Stimulated activated CD4-positive, alpha-beta T cell treated with anti-CD3 and anti-CD28 coated beads, Interleukin-15, amount 100 ng/mL, for 24 hours (primary cell): ENCODE data around the gene ARMC3.

Experiments
- DNase-seq: peaks from one replicate; pipeline ENCODE4 v3.0.0-alpha.2; 2020

ARMC3 gene

DNA sequence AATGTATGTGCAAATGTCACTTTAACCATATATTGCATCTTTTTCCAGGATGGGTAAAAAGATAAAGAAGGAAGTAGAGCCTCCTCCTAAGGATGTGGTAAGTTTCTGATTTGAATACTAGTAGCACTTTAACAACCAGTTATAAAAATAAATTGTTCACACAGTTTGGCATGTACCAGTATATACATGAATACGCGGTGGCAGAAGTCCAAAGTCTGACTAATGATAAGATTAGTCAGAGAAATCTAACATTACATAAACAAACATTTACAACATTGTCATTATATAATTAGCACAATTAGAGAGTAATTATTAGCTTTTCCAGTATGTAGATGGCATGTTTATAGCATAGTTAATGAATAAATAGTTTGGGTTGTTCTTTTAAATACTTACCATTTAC, 4.1 kb downstream of the ARMC3 start:
- DNase-seq = no peak

DNA sequence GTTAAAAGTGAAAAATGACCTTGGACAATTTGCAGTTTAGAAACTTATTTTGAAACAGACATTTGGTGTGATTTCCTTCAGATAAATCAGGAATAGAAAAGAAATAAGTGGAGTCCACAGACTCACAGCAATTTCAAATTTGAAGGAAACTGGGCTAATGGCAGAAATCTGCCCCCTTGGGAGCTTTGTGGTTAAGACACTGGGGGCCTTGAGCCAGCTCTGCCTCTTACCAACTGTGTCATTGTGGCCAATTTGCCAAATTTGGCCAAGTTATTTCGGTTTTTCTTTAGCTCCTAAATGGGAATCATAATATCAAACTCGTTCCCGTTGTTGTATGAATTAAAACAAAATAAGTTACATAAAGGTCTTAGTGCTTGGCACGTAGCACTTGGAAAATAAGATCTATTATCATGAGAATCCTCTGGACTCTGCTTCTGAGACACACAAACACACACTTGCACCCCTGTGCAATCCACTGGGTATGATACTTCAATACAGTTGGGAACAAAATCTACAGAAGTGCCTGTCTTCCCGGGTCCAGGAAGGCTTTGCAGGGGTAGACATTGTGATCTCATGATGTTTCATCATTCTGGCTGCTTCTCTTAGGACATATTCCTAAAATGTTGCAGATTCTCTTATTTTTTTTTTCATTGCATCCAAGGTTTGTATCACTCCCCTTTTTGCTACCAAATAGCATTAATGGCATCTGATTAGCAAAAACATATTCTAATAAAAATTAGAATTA, 4.9 kb downstream of the ARMC3 start:
- DNase-seq = no peak

DNA sequence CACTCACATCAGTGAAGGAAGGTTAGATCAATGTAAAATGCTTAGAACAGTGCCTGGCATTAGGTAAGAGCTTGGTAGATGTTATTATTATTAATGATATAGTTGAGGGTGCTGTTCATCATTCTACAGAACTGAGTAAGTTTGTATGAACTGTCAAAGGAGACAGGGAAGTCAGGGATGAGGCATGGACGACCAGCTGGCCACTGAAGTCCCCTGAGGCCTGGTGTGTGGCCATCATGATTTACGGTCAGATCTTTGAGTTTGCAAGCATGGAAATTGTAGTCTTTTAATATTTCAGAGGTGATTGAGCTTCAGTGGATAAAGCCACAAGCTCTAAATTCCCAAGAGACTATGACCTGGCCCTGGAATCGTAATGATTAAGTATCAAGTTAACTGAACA, 6.9 kb downstream of the ARMC3 start:
- no peak for DNase-seq

DNA sequence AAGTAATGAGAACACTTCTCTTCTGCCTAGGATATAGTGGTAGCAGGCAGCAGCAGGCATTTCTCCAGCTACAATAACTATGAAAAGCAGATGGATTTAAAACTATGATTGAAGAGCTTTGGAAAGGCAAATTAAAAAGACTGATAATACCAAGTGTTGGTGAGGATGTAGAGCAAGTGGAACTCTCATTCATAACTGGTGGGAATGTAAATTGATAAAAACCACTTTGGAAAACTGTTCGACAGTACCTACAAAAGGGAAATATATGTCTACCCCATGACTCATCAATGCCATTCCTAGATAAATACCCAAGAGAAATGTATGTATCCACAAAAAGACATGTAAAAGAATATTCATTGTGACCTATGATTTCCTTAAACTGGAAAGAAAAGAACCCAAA, 14.6 kb downstream of the ARMC3 start:
- no peak for DNase-seq

DNA sequence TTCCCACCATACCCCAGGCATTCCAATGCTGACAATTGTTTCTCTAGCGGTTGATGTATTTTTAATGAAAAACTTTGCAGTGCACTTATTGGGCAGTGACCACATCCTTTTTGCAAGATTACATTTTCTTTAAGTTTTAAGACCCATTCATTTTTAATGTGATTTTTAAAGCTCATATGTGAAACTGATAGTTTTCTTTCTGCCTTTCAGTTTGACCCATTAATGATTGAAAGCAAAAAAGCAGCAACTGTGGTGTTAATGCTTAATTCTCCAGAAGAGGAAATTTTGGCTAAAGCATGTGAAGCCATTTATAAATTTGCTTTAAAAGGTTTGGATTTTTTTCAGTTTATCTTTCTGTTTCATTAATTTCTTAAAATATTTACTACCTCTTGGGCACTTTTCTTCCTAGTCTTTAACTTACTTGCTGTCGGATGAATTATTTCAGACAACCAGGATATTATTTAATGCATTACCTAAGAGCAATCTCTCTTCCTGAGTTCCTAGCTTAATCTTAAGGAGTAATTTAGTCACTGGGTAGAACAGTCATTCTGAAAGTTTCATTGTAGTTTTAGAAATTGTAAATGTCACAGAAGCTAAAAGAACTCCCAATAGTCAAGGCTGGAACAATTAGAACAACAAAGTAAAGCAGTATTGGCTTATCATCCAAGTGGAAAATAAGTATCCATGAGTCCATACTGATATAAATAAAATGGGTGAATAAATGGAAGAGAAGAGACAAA, 18.3 kb downstream of the ARMC3 start:
- DNase-seq = no peak

DNA sequence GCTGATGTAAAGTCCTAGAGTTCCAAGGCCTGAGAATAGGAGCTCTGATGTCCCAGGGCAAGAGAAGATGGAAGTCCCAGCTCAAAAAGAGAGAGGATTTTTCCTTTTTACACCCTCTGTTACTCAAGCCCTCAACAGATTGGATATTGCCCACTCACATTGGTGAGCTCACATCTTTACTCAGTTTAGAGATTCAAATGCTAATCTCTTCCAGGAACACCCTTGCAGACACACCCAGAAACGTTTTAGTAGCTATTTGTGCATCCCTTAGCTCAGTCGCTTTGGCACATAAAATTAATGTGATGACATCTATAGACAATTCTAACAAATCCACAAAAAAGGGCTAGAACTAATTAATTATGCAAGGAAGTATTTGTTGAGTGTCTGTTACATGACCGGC, 27.1 kb downstream of the ARMC3 start:
- no peak for DNase-seq

DNA sequence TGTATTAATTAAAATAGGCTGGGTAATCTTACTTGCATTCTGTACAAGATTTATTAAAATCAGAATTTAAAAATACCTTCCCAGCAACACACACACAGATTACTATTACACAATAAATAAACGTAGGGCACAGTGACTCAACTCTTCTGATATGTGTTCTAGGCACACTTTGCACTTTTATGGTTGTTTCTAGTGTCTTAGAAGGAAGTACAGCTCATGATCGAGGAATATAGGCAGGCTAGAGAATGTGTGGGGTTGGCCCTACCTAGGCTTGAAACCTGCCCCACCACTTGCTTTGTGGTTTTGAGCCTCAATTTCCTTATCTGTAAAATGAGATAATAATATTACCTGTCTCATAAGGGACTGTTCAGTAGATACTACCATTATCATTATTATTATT, 30.5 kb downstream of the ARMC3 start:
- no peak for DNase-seq

DNA sequence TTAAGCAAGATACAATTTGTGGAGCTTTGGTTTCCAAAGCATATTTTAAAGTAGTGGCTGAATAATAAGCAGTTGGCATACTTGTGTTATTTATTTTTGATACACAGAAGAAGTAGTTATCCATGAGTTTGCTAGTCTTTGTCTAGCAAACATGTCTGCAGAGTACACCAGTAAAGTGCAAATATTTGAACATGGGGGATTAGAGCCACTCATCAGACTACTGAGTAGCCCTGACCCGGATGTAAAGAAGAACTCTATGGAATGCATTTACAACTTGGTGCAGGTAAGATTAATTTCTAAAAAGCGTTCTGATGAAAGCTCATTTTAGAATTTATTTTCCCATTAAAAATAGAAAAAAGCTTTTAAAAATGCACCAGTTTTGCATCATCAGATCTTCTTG, 31.4 kb downstream of the ARMC3 start:
- DNase-seq = no peak

DNA sequence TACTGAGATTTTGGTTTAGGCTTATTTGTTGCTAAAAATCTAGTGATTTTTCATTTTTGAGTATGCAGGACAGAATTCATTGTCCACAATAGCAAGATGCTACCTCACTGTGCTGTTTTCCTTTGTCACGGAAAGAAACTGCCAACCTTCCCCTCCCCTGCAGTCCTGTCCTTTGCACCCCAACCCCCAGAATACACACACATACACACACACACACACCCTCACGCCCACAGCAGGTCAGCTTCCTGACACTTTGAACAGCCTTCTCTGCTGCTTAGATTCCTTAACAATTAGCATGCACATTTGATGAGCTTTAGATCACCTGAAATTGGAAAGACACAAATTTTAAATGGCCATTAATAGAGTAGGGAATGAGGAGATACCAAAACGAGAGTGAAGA, 32.1 kb downstream of the ARMC3 start:
- DNase-seq = no peak

DNA sequence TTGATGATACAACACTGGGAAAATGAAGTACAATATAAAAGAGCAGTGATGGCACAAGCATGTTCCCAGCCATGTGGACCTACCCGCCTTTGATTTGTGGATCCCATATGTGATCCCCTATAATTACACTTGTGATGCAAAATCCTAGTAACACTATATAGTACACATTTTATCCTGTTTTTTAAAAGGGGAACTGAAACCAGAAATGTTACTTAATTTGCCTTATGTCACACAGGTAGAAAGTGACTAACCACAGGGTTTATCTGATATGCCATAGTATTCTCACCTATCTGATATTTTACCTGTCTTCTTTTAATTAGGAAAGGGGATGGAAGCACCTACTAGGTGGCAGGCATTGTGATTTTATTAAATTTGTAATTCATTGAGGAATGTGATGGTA, 35.0 kb downstream of the ARMC3 start:
- no peak for DNase-seq

DNA sequence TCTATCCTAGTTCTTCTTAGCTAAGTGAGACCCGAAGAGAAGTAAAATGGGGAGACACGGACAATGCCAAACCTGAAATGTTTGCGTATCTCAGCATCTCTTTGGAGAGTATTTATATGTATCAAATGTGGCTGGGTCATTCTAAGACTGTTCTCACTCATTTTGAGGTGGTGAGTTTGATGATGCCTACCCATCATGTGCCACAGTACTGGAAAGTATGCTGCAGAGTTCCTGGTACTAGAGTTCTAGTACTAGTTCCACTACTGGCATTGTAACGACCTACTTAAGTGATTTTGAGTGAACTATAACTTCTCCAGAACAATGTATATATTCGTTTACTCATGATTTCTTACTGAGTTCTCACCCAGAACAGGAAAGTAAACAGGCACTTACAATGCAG, 41.9 kb downstream of the ARMC3 start:
- no peak for DNase-seq

DNA sequence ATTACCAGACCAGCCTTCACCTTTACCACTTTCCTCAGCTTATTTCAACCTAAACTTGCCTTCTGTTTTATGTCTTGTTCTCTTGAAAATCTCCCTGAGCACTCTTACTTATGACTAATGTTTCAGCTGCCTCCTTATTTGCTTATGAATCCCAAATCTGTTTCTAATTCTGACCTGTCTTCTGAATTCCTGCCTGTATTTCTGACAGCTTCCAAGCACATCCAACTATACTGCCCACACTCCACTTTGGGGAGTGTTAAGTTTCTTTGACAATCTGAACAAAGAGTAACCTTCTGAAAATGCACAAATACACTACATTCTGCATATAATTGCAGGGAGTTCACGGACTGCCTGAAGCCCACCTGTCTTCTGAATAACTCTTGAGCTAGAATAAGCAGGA, 48.7 kb downstream of the ARMC3 start:
- no peak for DNase-seq

DNA sequence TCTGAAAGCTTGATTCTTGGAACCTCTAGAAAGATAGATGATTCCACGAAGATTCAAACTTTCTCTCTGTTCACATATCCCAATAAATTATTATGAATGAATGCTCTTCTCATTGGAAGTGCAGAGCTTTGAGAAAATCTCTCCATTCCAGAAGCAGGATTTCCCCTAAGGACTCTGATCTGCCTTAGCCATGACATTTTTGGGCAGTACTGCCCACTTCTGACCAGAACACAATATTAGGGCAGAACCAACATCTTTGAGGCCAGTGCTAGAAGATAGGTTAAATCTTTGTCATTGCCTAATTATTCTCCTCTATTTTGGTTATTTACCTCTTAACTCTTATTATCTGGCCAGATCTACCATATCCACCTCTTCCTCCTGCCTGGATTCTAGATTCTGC, 49.9 kb downstream of the ARMC3 start:
- no peak for DNase-seq

DNA sequence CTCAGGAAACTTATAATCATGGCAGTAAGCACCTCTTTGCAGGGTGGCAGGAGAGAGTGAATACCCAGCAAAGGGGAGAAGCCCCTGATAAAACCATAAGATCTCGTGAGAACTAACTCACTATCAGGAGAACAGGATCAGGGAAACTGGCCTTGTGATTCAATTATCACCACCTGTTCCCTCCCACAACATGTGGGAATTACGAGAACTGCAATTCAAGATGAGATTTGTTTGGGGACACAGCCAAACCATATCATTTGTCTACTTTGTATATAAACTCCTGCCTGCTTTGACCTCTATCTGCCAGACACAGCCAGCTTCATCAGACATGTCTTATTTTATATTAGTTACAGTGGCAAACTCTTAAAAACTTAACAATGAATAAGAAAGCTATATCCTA, 50.4 kb downstream of the ARMC3 start:
- DNase-seq = no peak

DNA sequence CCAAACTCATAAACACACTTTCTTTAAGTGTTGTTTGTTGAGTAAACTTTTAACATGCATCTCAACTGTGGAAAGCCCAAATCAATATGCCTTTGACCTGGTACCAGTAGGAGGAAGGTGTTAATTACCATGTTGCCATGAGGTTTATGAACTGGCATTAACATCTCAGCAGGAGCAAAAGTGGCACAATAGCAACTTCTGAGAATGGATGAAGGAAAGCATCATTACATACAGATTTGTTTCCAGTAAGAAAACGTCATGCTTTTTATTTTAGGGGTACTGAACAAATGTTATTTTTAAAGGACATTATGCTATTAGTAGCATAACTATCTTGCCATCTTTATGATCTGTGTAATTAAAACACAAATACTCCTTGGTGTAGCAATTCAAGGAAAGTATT, 51.1 kb downstream of the ARMC3 start:
- DNase-seq = no peak

DNA sequence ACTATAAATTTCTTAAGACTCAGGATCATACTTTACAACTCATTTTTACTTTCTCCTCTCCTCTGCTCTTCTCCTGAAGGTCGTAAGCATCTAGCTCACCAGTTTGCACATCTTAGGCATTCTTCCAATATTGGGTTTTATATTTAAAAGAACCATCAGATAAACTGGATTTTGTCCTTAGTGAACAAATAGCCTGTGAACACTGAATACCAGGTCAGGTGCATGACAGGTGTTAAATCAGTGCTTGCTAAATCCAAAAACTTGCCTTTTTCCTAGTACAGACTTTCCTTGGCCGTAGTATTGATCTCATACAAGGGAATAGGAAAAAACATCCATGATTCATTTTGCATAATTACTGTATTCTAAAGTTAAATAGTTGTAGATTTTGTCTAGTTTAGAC, 53.0 kb downstream of the ARMC3 start:
- no peak for DNase-seq

DNA sequence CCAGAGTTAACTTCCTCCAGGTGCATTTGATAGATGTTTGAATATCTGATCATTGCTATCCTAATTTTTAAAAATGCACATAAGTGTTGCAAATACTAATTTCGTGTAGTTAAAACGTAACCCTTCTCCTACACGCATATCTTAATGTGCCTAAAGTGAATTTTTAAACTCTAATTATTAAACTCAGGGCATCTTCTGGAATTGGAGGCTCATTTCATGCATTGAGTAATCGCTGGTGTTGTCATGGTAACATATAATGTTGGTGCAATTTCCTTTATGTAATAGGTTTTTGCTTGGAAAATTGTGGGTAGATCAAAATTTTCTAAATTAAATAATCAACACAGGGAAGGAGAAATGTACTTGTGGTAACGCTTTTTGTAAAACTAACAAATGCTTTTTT, 56.2 kb downstream of the ARMC3 start:
- DNase-seq = no peak

DNA sequence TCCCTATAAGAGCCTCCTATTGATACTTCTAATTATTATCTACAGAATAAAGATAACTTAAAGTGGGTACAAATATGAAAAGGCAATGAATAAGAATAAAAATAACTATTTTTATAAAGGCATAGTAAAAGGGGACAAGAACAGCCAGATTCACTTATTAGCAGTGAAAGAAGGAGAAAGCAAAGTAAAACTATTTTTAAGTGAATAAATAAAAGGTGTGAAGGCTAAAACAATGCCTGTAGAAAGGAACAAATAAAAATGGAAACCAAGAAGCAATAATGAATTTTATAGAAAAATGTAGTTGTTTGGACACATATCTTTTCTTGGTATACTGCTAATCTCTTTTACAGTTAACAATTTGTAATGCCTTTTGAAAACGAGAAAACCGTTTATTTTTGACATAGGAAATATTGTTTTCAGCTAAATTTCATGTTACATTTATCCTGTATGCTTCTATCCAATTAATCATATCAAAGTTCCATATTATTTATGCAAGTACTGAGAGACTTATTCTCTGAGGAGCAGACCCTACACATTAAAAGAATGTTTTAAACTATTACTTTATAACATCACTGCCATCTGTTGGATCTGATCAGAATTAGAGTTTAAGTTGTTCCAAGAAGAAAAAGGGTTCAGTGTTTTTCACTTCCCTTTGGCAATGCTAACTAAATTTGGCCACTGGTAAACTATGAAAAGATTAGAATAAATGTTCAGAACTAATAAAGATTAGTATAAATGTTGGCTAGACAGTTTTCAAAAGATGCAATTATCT, 59.1 kb downstream of the ARMC3 start:
- no peak for DNase-seq

DNA sequence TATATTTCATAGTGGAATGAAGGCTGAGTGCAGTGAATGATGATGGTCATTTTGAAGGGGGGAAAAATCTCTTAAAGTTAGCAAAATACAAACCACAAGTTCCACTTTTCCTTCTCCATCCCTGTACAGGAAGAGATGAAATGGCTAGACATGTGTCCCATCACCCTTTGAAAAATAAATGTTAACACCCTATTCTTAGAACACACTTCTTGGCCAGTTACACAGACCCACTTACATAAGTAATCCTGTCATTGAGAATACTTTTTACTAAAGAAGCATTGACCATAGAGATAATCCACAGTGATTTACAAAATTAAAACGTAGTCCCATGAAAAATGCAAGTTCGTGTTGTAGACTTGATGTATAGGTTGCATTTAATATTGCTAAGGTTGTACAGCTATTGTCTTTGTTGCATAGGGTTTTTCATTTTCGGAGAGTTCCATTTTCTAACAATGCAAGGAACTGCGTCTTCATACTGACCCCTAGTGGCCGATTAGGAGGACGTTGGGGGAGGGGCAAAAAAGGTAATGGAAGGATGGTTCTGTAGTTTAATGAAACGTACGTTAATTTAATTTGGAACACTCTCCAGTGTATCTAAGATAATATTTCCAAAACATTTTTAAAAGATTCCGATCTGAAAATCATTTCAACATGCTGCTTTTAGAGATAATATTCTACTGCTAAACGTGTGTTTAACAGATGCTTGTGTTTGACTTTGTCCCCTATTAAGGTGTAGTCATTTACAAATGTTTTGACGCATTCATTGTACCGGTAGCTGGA, 60.9 kb downstream of the ARMC3 start:
- DNase-seq = peak; percentile 69

DNA sequence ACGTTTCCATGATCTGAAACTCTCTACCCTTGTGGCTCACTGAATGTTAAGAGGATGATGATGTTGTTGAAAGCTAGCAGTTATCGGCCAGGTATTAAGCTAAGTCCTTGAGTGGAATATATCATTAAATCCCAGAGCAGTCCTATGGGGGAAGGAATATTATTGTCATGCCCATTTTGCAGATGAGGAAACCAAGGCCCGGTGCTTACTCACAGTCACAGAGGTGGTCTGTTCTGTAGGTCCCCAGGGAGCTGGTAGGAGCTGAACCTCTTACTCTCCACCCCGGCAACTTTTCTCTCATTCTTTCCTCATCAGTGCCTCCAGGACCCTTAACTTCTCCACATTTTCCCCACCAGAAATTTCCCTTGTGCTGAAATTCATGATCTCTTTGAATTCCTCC, 62.6 kb downstream of the ARMC3 start:
- DNase-seq = no peak

DNA sequence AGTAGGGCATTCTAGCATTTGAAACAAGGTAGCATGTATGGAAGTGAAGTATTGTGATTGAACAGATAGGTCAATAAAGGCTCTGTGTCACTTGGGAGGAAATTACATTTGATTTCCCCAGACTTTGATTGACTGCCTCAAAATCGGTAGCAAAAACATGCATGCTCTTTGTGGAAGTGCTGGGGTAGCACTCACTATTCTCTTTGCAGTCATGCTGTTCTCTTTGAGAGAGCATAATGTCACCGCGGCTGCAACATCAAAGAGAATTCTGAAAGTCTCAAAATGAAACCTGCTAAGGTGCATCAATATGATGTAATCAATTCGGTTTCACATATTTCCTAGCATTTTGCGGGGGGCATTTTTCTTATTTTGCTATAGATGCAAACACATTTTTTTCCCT, 64.2 kb downstream of the ARMC3 start:
- DNase-seq = peak; percentile 40

DNA sequence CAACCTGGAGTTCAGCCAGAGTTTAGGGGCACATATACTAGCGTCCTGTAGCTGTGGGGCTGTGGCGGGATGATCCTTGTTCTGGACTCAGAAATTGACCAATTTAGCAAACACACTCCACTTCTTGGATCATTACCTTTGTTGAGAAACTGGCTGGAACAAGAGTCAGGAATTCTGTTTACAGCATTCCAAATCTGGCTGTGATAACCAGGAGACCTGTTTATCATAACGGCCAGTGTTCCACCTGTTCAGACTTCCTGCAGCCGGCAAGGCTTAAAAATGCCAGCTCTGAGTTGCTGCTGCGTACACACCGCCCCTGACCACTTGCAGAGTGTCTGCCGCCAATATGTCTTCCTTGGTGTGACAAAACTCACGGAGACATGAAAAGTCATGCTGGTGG, 64.8 kb downstream of the ARMC3 start:
- no peak for DNase-seq

DNA sequence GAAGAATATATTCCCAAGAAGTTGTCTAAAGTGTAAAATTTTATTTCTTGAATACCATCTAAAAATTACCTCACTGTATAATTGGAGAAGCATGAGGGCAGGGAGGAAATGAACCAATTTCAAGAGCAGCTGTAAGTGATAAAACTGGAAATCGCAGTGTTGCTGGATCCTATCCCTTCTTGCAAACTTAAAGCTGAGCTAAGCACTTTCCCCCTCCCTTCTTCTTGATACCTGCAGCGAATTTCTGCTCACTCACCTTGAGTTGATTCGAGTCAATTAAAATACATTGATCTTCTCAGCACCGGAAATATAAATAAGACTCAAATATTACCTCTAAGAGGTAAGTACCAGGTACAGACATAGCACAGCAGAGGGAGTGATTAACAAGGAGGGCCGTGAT, 65.5 kb downstream of the ARMC3 start:
- no peak for DNase-seq
